Rectal smooth muscle tissue (tissue), 1 donor: Measurements from ENCODE around the gene FTO.

Experiments used
- H3K27ac ChIP-seq: one replicate; pipeline ENCODE4 v1.7.0; 2013; ENCODE audit warnings: low read depth, low read length, inconsistent platforms
- H3K27me3 ChIP-seq: one replicate; pipeline ENCODE4 v1.7.0; 2013; ENCODE audit warnings: low read length; ENCODE audit not compliant: control insufficient read depth, insufficient read depth
- H3K36me3 ChIP-seq: one replicate; pipeline ENCODE4 v1.7.0; 2013; ENCODE audit warnings: low read length; ENCODE audit not compliant: control insufficient read depth, insufficient read depth
- H3K4me1 ChIP-seq: one replicate; pipeline ENCODE4 v1.7.0; 2013; ENCODE audit warnings: low read length; ENCODE audit not compliant: control insufficient read depth, insufficient read depth
- H3K4me3 ChIP-seq: one replicate; pipeline ENCODE4 v1.7.0; 2013; ENCODE audit warnings: low read length
- H3K9ac ChIP-seq: one replicate; pipeline ENCODE4 v1.7.0; 2013; ENCODE audit warnings: low read length

FTO gene

GRCh38 chr16:54200720-54201119, 496.8 kb downstream of the FTO start:
- Histone ChIP-seq H3K9ac (no peak overlapping the region), H3K27ac (no peak overlapping the region), H3K4me3 (no peak overlapping the region), H3K4me1 (no peaks in the 10 kb centered on the region), H3K27me3 (no peaks in the 10 kb centered on the region), H3K36me3 (no peaks in the 10 kb centered on the region)

GRCh38 chr16:54201200-54201599, 497.2 kb downstream of the FTO start:
- H3K4me3 ChIP-seq: no peak overlapping the region
- no peak overlapping the region for H3K27ac ChIP-seq
- no peaks in the 10 kb centered on the region for H3K36me3 ChIP-seq
- no peaks in the 10 kb centered on the region for H3K4me1 ChIP-seq
- no peak overlapping the region for H3K9ac ChIP-seq
- H3K27me3 ChIP-seq: no peaks in the 10 kb centered on the region
